Chondrocyte (in vitro differentiated cells): Measurements from ENCODE around the gene HDAC4. TPM values are rescaled to one million over a fixed set of nuclear protein-coding genes. Genes with fewer than 3 reads are reported as not detected.

ENCODE experiments used
- DNase-seq: peaks from one replicate; pipeline ENCODE4 v3.0.0; 2021; ENCODE audit warnings: mixed read lengths, low spot score
- H3K27ac Mint-ChIP-seq: one replicate; pipeline ENCODE4 v1.8.0; 2021; ENCODE audit warnings: mild to moderate bottlenecking, moderate library complexity, mixed read lengths; ENCODE audit not compliant: unreplicated experiment
- H3K27me3 Mint-ChIP-seq: 2 replicates; pipeline ENCODE4 v1.8.0; 2021; ENCODE audit warnings: low read depth, mixed read lengths
- H3K36me3 Mint-ChIP-seq: 2 replicates; pipeline ENCODE4 v1.8.0; 2021; ENCODE audit warnings: low read depth, mixed read lengths
- H3K4me1 Mint-ChIP-seq: 2 replicates; pipeline ENCODE4 v1.8.0; 2021; ENCODE audit warnings: low read depth, mild to moderate bottlenecking, mixed read lengths
- H3K4me3 Mint-ChIP-seq: one replicate; pipeline ENCODE4 v1.8.0; 2021; ENCODE audit warnings: mild to moderate bottlenecking, moderate library complexity, mixed read lengths; ENCODE audit not compliant: unreplicated experiment
- H3K9me3 Mint-ChIP-seq: 2 replicates; pipeline ENCODE4 v1.8.0; 2021; ENCODE audit warnings: low read depth, mixed read lengths
- CTCF ChIP-seq: fragments of 200-600 bp; sonication (generic); IDR thresholded peaks from 2 replicates; pipeline ENCODE4 v1.5.0; 2021; ENCODE audit warnings: antibody characterized with exemption, mild to moderate bottlenecking, moderate library complexity
- total RNA-seq: library from RNA; stranded (reverse); gene quantifications from 3 replicates; pipeline ENCODE4 v1.2.1, GENCODE V29; 2021

The HDAC4 gene
- total RNA-seq, 1 donor from 2014 or later = 22.3 TPM

GRCh38 chr2:239008677-239009588 is 391.9 kb downstream of the HDAC4 start:
- no peak overlapping the region for H3K4me3 Mint-ChIP-seq
- H3K27me3 Mint-ChIP-seq = peaks cover 40% of the 10 kb centered on the region
- H3K4me1 Mint-ChIP-seq = peaks cover 17% of the 10 kb centered on the region
- no peak for DNase-seq
- H3K27ac Mint-ChIP-seq = no peak overlapping the region
- peaks cover 3% of the 10 kb centered on the region for H3K36me3 Mint-ChIP-seq
- no peaks in the 10 kb centered on the region for H3K9me3 Mint-ChIP-seq
- TF ChIP-seq CTCF = no peak

GRCh38 chr2:239008004-239008403 is 392.8 kb downstream of the HDAC4 start:
- no peak overlapping the region for H3K4me3 Mint-ChIP-seq
- peaks cover 25% of the 10 kb centered on the region for H3K4me1 Mint-ChIP-seq
- H3K36me3 Mint-ChIP-seq = peaks cover 3% of the 10 kb centered on the region
- TF ChIP-seq CTCF = no peak
- no peak overlapping the region for H3K27ac Mint-ChIP-seq
- peaks cover 41% of the 10 kb centered on the region for H3K27me3 Mint-ChIP-seq
- no peaks in the 10 kb centered on the region for H3K9me3 Mint-ChIP-seq
- DNase-seq = no peak

- peaks cover 35% of the 10 kb centered on the region for H3K4me1 Mint-ChIP-seq
- H3K27me3 Mint-ChIP-seq = peaks cover 34% of the 10 kb centered on the region
- no peak overlapping the region for H3K4me3 Mint-ChIP-seq
- TF ChIP-seq CTCF = no peak
- DNase-seq = no peak
- H3K36me3 Mint-ChIP-seq = peaks cover 3% of the 10 kb centered on the region
- H3K9me3 Mint-ChIP-seq = peaks cover 4% of the 10 kb centered on the region
- H3K27ac Mint-ChIP-seq = no peak overlapping the region
Observed at GRCh38 chr2:239006622-239007285, 394.1 kb downstream of the HDAC4 start.

GRCh38 chr2:239005586-239005985 is 395.2 kb downstream of the HDAC4 start:
- Mint-ChIP-seq H3K36me3 (peaks cover 6% of the 10 kb centered on the region), H3K27me3 (peaks cover 35% of the 10 kb centered on the region), H3K9me3 (peaks cover 9% of the 10 kb centered on the region), H3K27ac (no peak overlapping the region), H3K4me1 (peaks cover 35% of the 10 kb centered on the region), H3K4me3 (no peak overlapping the region)
- TF ChIP-seq CTCF = no peak
- DNase-seq = no peak

- peaks cover 9% of the 10 kb centered on the region for H3K9me3 Mint-ChIP-seq
- H3K27ac Mint-ChIP-seq = no peak overlapping the region
- no peak for DNase-seq
- H3K36me3 Mint-ChIP-seq = peaks cover 6% of the 10 kb centered on the region
- no peak for TF ChIP-seq CTCF
- no peak overlapping the region for H3K4me3 Mint-ChIP-seq
- peaks cover 30% of the 10 kb centered on the region for H3K4me1 Mint-ChIP-seq
- peaks cover 31% of the 10 kb centered on the region for H3K27me3 Mint-ChIP-seq
Observed at GRCh38 chr2:239004274-239005015, 396.4 kb downstream of the HDAC4 start.
